Activated naive CD4-positive, alpha-beta T cell treated with anti-CD3 and anti-CD28 coated beads, Interleukin-2, amount 50 U/mL, for 72 hours (primary cell): ENCODE results near the gene RDH13. TPM values are rescaled to one million over a fixed set of nuclear protein-coding genes. Genes with fewer than 3 reads are reported as not detected.
A peak's percentile ranks its signal among the peaks of the same experiment; 100 is the strongest.
"Not testable (repeated sequence)": the region's sequence is repeated elsewhere in the genome, so short reads cannot be mapped to it uniquely, and the experiment has no call there.

Experiments used
- ATAC-seq, 2 donors: fragments of 150-1000 bp; cut with Tn5 transposase; 2 replicates each; pipeline ENCODE4 v1.10.0; 2021; ENCODE audit warnings: mild to moderate bottlenecking in 2 of 2, moderate library complexity in 2 of 2
- DNase-seq, 2 donors: peaks; one replicate each; pipeline ENCODE4 v3.0.0; 2021 to 2022; ENCODE audit warnings: low spot score in 2 of 2
- H3K27ac Mint-ChIP-seq, 2 donors: one replicate each; pipeline ENCODE4 v1.8.0; 2022; ENCODE audit warnings: mild to moderate bottlenecking in 2 of 2, mixed read lengths in 2 of 2
- H3K36me3 Mint-ChIP-seq, 2 donors: one replicate each; pipeline ENCODE4 v1.8.0; 2022; ENCODE audit warnings: mixed read lengths in 2 of 2
- H3K9me3 Mint-ChIP-seq, 2 donors: one replicate each; pipeline ENCODE4 v1.8.0; 2022; ENCODE audit warnings: mixed read lengths in 2 of 2
- total RNA-seq, 2 donors: library from RNA; stranded (reverse); gene quantifications; one replicate each; pipeline ENCODE4 v1.2.3, GENCODE V29; 2022

Gene RDH13
- 10 to 100 TPM; 15.9 to 16.0 TPM for total RNA-seq

- Mint-ChIP-seq H3K36me3 (peaks cover 8 to 17% of the 10 kb centered on the region in 2 donors), H3K9me3 (no peaks in the 10 kb centered on the region), H3K27ac (peak within 1 kb of the TSS; percentile 78 to 95)
- ATAC-seq, result peak; percentile 100
- DNase-seq, result peak; percentile 93 to 99
Measured at GRCh38 chr19:55062735-55063491, at the start of gene RDH13. Gene RDH13 (minus strand): TSS chr19:55063148. CDS start chr19:55063032, 116 bp downstream.

DNA sequence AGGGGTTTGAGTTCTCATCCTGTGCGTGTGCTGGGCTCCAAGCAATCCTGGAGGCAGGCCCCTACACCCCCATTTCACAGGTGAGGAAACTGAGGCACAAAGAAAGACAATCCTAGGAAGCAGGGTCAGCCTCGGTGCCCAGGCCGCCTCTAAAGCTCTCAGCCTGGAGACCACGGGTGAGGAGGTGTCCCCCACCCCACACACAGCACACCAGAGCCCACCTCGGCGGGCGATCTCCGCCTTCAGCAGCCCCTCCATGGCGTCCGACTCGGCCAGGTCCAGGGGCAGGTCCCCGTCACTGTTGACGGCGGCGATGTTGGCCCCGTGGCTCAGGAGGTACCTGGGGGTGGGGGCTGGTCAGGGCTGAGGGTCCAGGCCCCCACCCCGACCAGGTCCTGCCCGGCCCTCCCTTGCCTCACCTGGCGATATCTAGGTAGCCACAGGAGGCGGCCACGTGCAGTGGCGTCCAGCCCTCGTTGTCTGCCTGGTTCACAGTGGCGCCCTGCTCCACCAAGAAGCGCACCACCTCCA lies 49.4 kb upstream of the RDH13 start:
- DNase-seq (no peak), ATAC-seq (no peak)
- H3K9me3 Mint-ChIP-seq, result no peaks in the 10 kb centered on the region
- peaks cover 15 to 24% of the 10 kb centered on the region in 2 donors for H3K36me3 Mint-ChIP-seq
- H3K27ac Mint-ChIP-seq, result no peak overlapping the region

GRCh38 chr19:55111238-55111831 lies 48.4 kb upstream of the RDH13 start:
- H3K36me3 Mint-ChIP-seq, result peaks cover 8 to 23% of the 10 kb centered on the region in 2 donors
- DNase-seq (no peak), ATAC-seq (no peak)
- no peaks in the 10 kb centered on the region for H3K9me3 Mint-ChIP-seq
- H3K27ac Mint-ChIP-seq, result no peak overlapping the region

GRCh38 chr19:55109527-55110291 lies 46.8 kb upstream of the RDH13 start:
- Mint-ChIP-seq H3K36me3 (peaks cover 0 to 17% of the 10 kb centered on the region in 2 donors), H3K9me3 (no peaks in the 10 kb centered on the region), H3K27ac (peak overlapping the region in 1 of 2 donors; percentile 29)
- ATAC-seq, result no peak
- DNase-seq, result no peak

- H3K9me3 Mint-ChIP-seq, ATAC-seq, DNase-seq, H3K27ac Mint-ChIP-seq: not testable (repeated sequence)
- H3K36me3 Mint-ChIP-seq, result peaks cover 0 to 25% of the 10 kb centered on the region in 2 donors
Measured at GRCh38 chr19:55107252-55107651, 44.3 kb upstream of the RDH13 start.

GRCh38 chr19:55106591-55106990 lies 43.6 kb upstream of the RDH13 start:
- no peak for DNase-seq
- Mint-ChIP-seq H3K36me3 (peaks cover 0 to 25% of the 10 kb centered on the region in 2 donors), H3K27ac (no peak overlapping the region), H3K9me3 (no peaks in the 10 kb centered on the region)
- no peak for ATAC-seq

GRCh38 chr19:55105237-55105636 lies 42.3 kb upstream of the RDH13 start:
- no peaks in the 10 kb centered on the region for H3K9me3 Mint-ChIP-seq
- peaks cover 0 to 26% of the 10 kb centered on the region in 2 donors for H3K36me3 Mint-ChIP-seq
- H3K27ac Mint-ChIP-seq, result no peak overlapping the region
- DNase-seq, result no peak
- ATAC-seq, result no peak

GRCh38 chr19:55103190-55103589 lies 40.2 kb upstream of the RDH13 start:
- H3K36me3 Mint-ChIP-seq, result peaks cover 0 to 19% of the 10 kb centered on the region in 2 donors
- ATAC-seq (no peak), DNase-seq (no peak)
- H3K9me3 Mint-ChIP-seq, result no peaks in the 10 kb centered on the region
- H3K27ac Mint-ChIP-seq, result no peak overlapping the region

DNA sequence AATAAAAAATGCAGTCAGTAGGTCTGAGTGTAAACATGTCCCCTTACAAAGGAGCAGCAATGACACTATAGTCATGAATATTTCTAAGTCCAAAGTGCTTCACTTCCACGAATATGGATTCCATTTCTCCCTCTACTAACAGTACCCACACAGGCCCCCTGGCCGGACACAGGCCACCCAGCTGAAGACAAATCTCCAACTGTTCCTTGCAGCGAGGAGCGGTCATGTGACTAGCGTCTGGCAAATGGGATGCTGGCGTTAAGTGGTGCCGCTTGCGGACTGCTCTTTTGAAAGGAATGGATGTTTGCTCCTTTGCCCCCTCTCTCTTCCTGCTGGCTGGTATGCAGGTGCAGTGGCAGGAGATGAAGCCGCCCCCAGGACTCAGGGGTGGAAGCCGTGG lies 38.3 kb upstream of the RDH13 start:
- DNase-seq, result no peak
- peaks cover 0 to 12% of the 10 kb centered on the region in 2 donors for H3K36me3 Mint-ChIP-seq
- no peaks in the 10 kb centered on the region for H3K9me3 Mint-ChIP-seq
- no peak for ATAC-seq
- no peak overlapping the region for H3K27ac Mint-ChIP-seq

GRCh38 chr19:55099557-55100506 lies 36.9 kb upstream of the RDH13 start:
- peaks cover 0 to 12% of the 10 kb centered on the region in 2 donors for H3K36me3 Mint-ChIP-seq
- H3K9me3 Mint-ChIP-seq, result no peaks in the 10 kb centered on the region
- DNase-seq, result no peak
- no peak for ATAC-seq
- peak overlapping the region in 1 of 2 donors; percentile 69 for H3K27ac Mint-ChIP-seq

- peak overlapping the region in 1 of 2 donors; percentile 60 for H3K27ac Mint-ChIP-seq
- DNase-seq (no peak), ATAC-seq (no peak)
- H3K36me3 Mint-ChIP-seq, result peaks cover 0 to 12% of the 10 kb centered on the region in 2 donors
- no peaks in the 10 kb centered on the region for H3K9me3 Mint-ChIP-seq
Measured at GRCh38 chr19:55098716-55099556, 36.0 kb upstream of the RDH13 start.

DNA sequence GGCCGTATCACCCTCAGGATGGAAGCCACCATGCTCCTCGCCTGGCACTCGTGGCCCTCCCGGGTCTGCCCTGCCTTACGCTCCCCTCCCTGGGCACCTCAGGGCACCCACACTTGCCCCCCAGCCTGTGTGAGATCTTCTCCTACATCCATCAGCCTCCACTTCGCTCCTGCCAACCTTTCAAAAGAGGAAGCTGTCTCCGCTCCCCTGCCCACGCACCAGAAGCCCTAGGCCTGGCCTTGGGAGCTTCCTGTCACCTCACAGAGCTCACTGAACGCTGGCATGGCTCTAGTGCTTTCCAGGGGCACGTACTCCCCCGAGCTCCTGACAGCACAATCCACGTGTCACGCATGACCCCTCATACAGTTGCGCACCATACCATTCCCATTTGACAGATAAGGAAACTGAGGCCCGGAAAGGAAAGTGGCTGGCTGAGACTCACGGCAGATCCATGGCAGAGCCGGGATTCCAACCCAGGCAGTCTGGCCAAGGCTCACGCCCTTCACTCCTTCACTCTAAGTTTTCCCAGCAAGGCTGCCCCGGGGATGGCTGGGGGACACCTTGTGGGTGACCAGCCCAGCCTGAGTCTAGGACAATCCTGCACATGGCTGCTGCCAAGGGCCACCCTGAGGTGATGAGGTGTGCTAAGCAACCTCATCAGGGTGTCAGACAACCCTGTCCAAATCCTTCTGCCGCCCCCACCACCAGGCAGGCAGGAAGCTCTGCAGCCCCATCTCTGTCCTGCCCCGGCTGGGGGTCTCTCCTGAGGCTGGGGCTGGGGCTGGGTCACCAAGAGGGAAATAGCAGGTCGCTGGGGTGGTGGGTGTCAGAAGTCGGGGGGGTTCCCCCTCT lies 35.1 kb upstream of the RDH13 start:
- DNase-seq (no peak), ATAC-seq (no peak)
- H3K9me3 Mint-ChIP-seq, result no peaks in the 10 kb centered on the region
- H3K27ac Mint-ChIP-seq, result peak overlapping the region in 1 of 2 donors; percentile 60
- H3K36me3 Mint-ChIP-seq, result peaks cover 0 to 7% of the 10 kb centered on the region in 2 donors

DNA sequence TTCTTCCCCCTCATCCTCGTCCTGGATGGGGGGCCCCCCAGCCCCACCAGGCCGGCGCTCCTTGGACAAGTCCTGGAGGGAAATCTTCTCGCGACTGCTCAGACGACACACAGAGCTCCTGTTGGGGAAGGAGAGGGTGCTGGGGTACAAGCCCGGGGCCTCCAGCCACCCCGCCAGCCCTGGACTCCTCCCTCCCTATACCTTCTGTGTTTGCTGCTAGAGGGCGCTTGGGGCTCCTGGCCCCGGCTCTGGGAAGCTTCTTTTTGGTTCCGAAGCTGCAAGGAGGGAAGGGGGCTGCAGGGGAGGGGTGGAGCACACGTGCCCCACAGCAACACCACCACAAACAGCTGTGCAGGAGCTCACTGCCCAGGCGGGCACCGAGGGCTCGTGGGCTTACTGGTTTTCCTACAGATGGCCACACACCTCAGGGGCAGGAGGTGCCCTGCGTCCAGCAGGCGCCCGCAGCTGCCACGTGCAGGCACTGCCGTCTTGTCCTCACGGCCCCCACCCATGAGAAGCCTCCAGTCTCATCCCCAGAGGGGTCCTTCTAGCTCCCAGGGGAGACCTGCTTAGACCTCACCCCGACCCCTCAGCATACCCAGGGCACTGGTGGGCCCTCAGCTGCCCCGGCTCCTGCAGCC lies 33.2 kb upstream of the RDH13 start:
- Mint-ChIP-seq H3K36me3 (peaks cover 0 to 4% of the 10 kb centered on the region in 2 donors), H3K27ac (no peak overlapping the region), H3K9me3 (no peaks in the 10 kb centered on the region)
- DNase-seq, result no peak
- ATAC-seq, result no peak
